ENCODE measurements around the gene PTPRM.

DNA sequence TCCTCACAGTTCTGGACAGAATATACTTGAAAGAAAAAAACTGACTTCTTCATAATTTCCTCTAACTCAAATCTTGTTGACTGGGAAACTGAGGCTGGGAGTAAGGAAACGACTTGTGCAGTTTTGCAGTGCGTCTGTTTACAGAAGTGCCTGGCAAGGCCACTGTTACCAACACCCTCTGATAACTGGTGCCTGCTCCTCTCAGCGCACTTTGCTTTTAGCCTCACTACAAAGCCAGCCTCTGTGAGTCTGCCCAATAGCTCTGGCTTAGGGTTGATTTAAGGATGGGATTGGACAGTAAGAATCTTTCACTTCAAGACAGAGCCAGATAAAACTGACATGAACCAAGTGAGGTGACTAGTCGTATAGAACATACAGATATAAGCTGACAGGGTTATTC is 410.8 kb downstream of the PTPRM start:
- TF ChIP-seq, protein P1, sequence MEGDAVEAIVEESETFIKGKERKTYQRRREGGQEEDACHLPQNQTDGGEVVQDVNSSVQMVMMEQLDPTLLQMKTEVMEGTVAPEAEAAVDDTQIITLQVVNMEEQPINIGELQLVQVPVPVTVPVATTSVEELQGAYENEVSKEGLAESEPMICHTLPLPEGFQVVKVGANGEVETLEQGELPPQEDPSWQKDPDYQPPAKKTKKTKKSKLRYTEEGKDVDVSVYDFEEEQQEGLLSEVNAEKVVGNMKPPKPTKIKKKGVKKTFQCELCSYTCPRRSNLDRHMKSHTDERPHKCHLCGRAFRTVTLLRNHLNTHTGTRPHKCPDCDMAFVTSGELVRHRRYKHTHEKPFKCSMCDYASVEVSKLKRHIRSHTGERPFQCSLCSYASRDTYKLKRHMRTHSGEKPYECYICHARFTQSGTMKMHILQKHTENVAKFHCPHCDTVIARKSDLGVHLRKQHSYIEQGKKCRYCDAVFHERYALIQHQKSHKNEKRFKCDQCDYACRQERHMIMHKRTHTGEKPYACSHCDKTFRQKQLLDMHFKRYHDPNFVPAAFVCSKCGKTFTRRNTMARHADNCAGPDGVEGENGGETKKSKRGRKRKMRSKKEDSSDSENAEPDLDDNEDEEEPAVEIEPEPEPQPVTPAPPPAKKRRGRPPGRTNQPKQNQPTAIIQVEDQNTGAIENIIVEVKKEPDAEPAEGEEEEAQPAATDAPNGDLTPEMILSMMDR (IDR thresholded peaks at IDR 0.05; ENCODE audit: insufficient read depth, low read length, poor library complexity, severe bottlenecking), result no peak
- no peak for TF ChIP-seq EZH2phosphoT487 (conservative IDR thresholded peaks at IDR 0.05; ENCODE audit: low read length)

Data from SU-DHL-6 (cell line).